SK-N-SH treated with all-trans-retinoic acid at 6 μM for 48 hours (cell line): ENCODE data around the gene NCKAP5.

Source experiments
- ATAC-seq: fragments of 200-7000 bp; cut with Tn5 transposase; 3 replicates; pipeline ENCODE4 v1.9.1; 2020; ENCODE audit warnings: mild to moderate bottlenecking, moderate library complexity
- ARNTL ChIP-seq: fragments of 450-650 bp; formaldehyde crosslinking; IDR thresholded peaks from 2 replicates; pipeline ENCODE4 v1.5.0; 2020; ENCODE audit warnings: low read depth, mild to moderate bottlenecking, moderate library complexity, borderline replicate concordance
- BACH2 ChIP-seq: fragments of 250-450 bp; sonication (Bioruptor Pico); IDR thresholded peaks from 2 replicates; pipeline ENCODE4 v1.9.0; 2021; ENCODE audit warnings: mild to moderate bottlenecking, borderline replicate concordance
- CSDC2 ChIP-seq: fragments of 250-450 bp; sonication (Bioruptor Pico); IDR thresholded peaks from 2 replicates; pipeline ENCODE4 v1.5.0; 2020; ENCODE audit warnings: mild to moderate bottlenecking, moderate library complexity
- ESRRG ChIP-seq: fragments of 250-450 bp; sonication (Bioruptor Pico); IDR thresholded peaks from 2 replicates; pipeline ENCODE4 v1.6.1; 2021; ENCODE audit warnings: mild to moderate bottlenecking
- GLIS3 ChIP-seq: fragments of 250-450 bp; sonication (Bioruptor Pico); IDR thresholded peaks from 2 replicates; pipeline ENCODE4 v1.5.0; 2020; ENCODE audit warnings: mild to moderate bottlenecking, moderate library complexity
- ISL1 ChIP-seq: fragments of 250-450 bp; sonication (Bioruptor Pico); IDR thresholded peaks from 2 replicates; pipeline ENCODE4 v2.1.2; 2022; ENCODE audit warnings: mild to moderate bottlenecking, moderate library complexity
- OSR1 ChIP-seq: fragments of 250-450 bp; sonication (Bioruptor Pico); IDR thresholded peaks from 2 replicates; pipeline ENCODE4 v1.8.0; 2022; ENCODE audit warnings: moderate library complexity, mild to moderate bottlenecking, inconsistent platforms
- PPARA ChIP-seq: fragments of 250-450 bp; sonication (Bioruptor Pico); IDR thresholded peaks from 2 replicates; pipeline ENCODE4 v1.5.0; 2020; ENCODE audit warnings: mild to moderate bottlenecking, borderline replicate concordance
- RARB ChIP-seq: fragments of 250-450 bp; sonication (Bioruptor Pico); IDR thresholded peaks from 2 replicates; pipeline ENCODE4 v1.8.0; 2021; ENCODE audit warnings: mild to moderate bottlenecking, moderate library complexity
- SNAI2 ChIP-seq: fragments of 250-450 bp; sonication (Bioruptor Pico); IDR thresholded peaks from 2 replicates; pipeline ENCODE4 v1.5.0; 2020; ENCODE audit warnings: mild to moderate bottlenecking, moderate library complexity
- TCF4 ChIP-seq: fragments of 250-450 bp; sonication (Bioruptor Pico); IDR thresholded peaks from 2 replicates; pipeline ENCODE4 v1.8.0; 2021; ENCODE audit warnings: mild to moderate bottlenecking, moderate library complexity, borderline replicate concordance
- TOX ChIP-seq: fragments of 250-450 bp; sonication (Bioruptor Pico); IDR thresholded peaks from 2 replicates; pipeline ENCODE4 v1.8.0; 2021; ENCODE audit warnings: mild to moderate bottlenecking, moderate library complexity, borderline replicate concordance
- ZC3H10 ChIP-seq: fragments of 250-450 bp; sonication (Bioruptor Pico); IDR thresholded peaks from 2 replicates; pipeline ENCODE4 v1.5.1; 2021; ENCODE audit warnings: mild to moderate bottlenecking, moderate library complexity
- ZFP30 ChIP-seq: fragments of 450-650 bp; formaldehyde crosslinking; IDR thresholded peaks from 2 replicates; pipeline ENCODE4 v1.5.0; 2022; ENCODE audit warnings: mild to moderate bottlenecking, moderate library complexity
- ZNF565 ChIP-seq: fragments of 450-650 bp; formaldehyde crosslinking; conservative IDR thresholded peaks from 2 replicates; pipeline ENCODE4 v1.5.0; 2020; ENCODE audit warnings: low read depth, mild to moderate bottlenecking, moderate library complexity
- ZNF70 ChIP-seq: fragments of 450-650 bp; formaldehyde crosslinking; IDR thresholded peaks from 2 replicates; pipeline ENCODE4 v1.5.0; 2020; ENCODE audit warnings: mild to moderate bottlenecking, moderate library complexity
- TF ChIP-seq, protein P1 (sequence below): fragments of 250-450 bp; sonication (Bioruptor Pico); IDR thresholded peaks from 2 replicates; pipeline ENCODE4 v1.8.0; 2020; ENCODE audit warnings: mild to moderate bottlenecking, moderate library complexity, borderline replicate concordance
- TF ChIP-seq, protein P2 (sequence below): fragments of 250-450 bp; sonication (Bioruptor Pico); IDR thresholded peaks from 2 replicates; pipeline ENCODE4 v1.5.1; 2020; ENCODE audit warnings: low read depth, mild to moderate bottlenecking, moderate library complexity
- TF ChIP-seq, protein P3 (sequence below): fragments of 250-450 bp; sonication (Bioruptor Pico); IDR thresholded peaks from 2 replicates; pipeline ENCODE4 v1.8.0; 2021; ENCODE audit warnings: low read depth, mild to moderate bottlenecking, moderate library complexity, borderline replicate concordance
- TF ChIP-seq, protein P4 (sequence below): fragments of 250-450 bp; sonication (Bioruptor Pico); IDR thresholded peaks from 2 replicates; pipeline ENCODE4 v1.5.1; 2021; ENCODE audit warnings: mild to moderate bottlenecking, moderate library complexity

The NCKAP5 gene

DNA sequence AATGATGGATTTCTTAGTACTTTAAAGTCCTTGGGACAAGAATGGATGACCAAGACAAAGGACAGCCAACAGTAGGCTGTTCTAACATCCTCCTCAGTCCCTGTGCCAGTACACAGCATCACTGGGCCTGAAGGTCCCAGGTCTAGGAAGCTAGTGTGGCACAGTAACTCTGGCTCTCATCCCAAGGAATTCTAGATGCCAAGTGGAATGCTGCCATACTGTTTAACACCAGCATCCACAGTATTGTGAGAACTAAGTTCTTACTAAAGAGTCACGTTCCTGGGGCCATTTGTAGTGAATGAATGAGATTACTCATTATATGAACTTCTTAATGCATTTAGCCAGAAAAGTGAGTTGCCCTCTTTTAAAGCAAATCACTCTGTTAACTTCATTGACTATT, 830.0 kb downstream of the NCKAP5 start:
- no peak for ATAC-seq

DNA sequence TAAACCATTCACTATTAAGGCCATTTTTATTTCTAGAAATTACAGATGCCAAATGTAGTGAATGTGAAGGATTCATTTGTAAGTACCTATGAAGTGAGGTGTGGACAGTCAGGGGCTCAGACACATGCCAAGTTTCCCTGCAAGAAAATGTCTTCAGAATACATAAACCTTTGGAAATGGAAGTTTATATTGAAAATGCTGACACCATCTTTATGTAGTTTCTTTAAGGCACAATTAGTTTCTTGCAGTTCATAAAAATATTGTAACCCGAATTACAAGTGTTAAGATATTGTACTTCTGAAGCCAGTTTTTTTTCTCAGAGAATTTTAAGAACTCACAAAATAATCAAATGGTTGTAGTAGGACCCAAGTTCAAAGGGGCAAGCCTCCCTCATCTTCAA, 832.2 kb downstream of the NCKAP5 start:
- TF ChIP-seq GLIS3 (no peak), TOX (CRISPR knock-in tag) (no peak), ZNF70 (CRISPR knock-in tag) (no peak), CSDC2 (CRISPR knock-in tag) (no peak), RARB (no peak), ARNTL (CRISPR knock-in tag) (no peak), BACH2 (CRISPR knock-in tag) (no peak), OSR1 (CRISPR knock-in tag) (no peak), ZC3H10 (CRISPR knock-in tag) (no peak), TCF4 (no peak), PPARA (CRISPR knock-in tag) (no peak), ESRRG (CRISPR knock-in tag) (no peak), SNAI2 (CRISPR knock-in tag) (no peak), ZFP30 (CRISPR knock-in tag) (no peak), ZNF565 (CRISPR knock-in tag) (no peak)
- TF ChIP-seq, protein P1, sequence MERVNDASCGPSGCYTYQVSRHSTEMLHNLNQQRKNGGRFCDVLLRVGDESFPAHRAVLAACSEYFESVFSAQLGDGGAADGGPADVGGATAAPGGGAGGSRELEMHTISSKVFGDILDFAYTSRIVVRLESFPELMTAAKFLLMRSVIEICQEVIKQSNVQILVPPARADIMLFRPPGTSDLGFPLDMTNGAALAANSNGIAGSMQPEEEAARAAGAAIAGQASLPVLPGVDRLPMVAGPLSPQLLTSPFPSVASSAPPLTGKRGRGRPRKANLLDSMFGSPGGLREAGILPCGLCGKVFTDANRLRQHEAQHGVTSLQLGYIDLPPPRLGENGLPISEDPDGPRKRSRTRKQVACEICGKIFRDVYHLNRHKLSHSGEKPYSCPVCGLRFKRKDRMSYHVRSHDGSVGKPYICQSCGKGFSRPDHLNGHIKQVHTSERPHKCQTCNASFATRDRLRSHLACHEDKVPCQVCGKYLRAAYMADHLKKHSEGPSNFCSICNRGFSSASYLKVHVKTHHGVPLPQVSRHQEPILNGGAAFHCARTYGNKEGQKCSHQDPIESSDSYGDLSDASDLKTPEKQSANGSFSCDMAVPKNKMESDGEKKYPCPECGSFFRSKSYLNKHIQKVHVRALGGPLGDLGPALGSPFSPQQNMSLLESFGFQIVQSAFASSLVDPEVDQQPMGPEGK (CRISPR knock-in tag), result no peak
- TF ChIP-seq, protein P2, sequence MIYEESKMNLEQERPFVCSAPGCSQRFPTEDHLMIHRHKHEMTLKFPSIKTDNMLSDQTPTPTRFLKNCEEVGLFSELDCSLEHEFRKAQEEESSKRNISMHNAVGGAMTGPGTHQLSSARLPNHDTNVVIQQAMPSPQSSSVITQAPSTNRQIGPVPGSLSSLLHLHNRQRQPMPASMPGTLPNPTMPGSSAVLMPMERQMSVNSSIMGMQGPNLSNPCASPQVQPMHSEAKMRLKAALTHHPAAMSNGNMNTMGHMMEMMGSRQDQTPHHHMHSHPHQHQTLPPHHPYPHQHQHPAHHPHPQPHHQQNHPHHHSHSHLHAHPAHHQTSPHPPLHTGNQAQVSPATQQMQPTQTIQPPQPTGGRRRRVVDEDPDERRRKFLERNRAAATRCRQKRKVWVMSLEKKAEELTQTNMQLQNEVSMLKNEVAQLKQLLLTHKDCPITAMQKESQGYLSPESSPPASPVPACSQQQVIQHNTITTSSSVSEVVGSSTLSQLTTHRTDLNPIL (CRISPR knock-in tag), result no peak
- TF ChIP-seq, protein P3, sequence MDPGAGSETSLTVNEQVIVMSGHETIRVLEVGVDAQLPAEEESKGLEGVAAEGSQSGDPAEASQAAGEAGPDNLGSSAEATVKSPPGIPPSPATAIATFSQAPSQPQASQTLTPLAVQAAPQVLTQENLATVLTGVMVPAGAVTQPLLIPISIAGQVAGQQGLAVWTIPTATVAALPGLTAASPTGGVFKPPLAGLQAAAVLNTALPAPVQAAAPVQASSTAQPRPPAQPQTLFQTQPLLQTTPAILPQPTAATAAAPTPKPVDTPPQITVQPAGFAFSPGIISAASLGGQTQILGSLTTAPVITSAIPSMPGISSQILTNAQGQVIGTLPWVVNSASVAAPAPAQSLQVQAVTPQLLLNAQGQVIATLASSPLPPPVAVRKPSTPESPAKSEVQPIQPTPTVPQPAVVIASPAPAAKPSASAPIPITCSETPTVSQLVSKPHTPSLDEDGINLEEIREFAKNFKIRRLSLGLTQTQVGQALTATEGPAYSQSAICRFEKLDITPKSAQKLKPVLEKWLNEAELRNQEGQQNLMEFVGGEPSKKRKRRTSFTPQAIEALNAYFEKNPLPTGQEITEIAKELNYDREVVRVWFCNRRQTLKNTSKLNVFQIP (CRISPR knock-in tag), result no peak
- no peak for ATAC-seq

More for the DNA sequence above, 830.0 kb downstream of the NCKAP5 start:
- TF ChIP-seq TCF4 (no peak), GLIS3 (no peak), ZNF565 (CRISPR knock-in tag) (no peak), ISL1 (no peak), SNAI2 (CRISPR knock-in tag) (no peak), PPARA (CRISPR knock-in tag) (no peak), CSDC2 (CRISPR knock-in tag) (no peak), ZC3H10 (CRISPR knock-in tag) (no peak), RARB (no peak), OSR1 (CRISPR knock-in tag) (no peak), BACH2 (CRISPR knock-in tag) (no peak), ARNTL (CRISPR knock-in tag) (no peak), ZNF70 (CRISPR knock-in tag) (no peak)
- TF ChIP-seq, protein P1 (CRISPR knock-in tag), result no peak
- TF ChIP-seq, protein P4, sequence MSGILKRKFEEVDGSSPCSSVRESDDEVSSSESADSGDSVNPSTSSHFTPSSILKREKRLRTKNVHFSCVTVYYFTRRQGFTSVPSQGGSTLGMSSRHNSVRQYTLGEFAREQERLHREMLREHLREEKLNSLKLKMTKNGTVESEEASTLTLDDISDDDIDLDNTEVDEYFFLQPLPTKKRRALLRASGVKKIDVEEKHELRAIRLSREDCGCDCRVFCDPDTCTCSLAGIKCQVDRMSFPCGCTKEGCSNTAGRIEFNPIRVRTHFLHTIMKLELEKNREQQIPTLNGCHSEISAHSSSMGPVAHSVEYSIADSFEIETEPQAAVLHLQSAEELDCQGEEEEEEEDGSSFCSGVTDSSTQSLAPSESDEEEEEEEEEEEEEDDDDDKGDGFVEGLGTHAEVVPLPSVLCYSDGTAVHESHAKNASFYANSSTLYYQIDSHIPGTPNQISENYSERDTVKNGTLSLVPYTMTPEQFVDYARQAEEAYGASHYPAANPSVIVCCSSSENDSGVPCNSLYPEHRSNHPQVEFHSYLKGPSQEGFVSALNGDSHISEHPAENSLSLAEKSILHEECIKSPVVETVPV (CRISPR knock-in tag), result no peak
- TF ChIP-seq, protein P3 (CRISPR knock-in tag), result no peak
